Activated CD8-positive, alpha-beta memory T cell treated with anti-CD3 and anti-CD28 coated beads, Interleukin-2, amount 50 U/mL, for 24 hours (primary cell): ENCODE data around the gene LRP2BP.
"Not testable (repeated sequence)": the region's sequence is repeated elsewhere in the genome, so short reads cannot be mapped to it uniquely, and the experiment has no call there.

ENCODE experiments used
- DNase-seq: peaks from one replicate; pipeline ENCODE4 v3.0.0-alpha.2; 2020; ENCODE audit errors: extremely low read depth

LRP2BP gene

DNA sequence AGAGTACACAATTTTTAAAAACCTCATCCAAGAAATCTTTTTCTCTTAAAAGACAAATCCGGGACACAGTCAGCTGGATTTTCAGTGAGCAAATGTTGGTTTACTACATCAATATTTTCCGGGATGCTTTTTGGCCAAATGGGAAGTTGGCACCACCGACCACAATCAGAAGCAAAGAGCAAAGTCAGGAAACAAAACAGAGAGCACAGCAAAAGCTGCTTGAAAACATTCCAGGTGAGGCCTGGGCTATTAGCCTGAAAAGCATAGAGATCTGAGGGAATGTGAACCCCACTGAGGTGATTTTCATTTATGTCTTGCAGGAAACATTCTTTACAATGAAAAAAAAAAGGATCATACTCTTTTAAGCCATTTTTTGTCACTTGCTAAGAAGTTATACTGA, 33.9 kb downstream of the LRP2BP start:
- DNase-seq = no peak

DNA sequence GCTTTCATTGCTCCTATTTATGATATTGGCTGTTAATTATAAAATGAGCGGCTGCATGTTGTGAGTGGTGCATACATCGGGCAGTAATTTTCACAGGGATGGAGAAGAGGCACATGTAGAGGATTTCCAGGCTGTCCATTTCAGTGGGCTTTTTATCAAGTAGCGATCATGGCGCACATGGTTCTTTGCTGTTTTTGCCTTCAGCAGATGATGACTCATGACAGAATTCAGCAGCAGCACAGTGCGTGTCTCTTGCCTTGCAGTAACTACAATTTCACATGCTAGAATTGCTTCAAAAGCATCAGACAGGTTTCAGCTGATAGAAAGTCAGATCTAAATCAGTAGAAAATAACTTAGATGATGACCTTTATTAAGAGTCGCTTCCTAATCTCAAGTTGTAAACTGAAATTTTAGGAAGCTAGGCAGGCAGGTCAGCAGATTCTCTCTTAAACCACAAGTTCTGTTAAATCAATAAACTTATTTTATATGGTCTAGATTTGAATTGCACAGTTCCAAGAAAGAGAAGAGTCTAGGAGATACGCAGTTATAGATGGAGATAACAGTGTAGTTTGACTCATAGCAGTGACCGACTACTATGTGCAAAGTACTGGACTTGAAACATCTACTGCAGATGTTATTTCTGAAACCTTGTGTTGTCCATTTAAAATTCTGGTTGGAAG, 35.8 kb downstream of the LRP2BP start:
- no peak for DNase-seq

GRCh38 chr4:185358959-185359358, 36.8 kb downstream of the LRP2BP start:
- no peak for DNase-seq

DNA sequence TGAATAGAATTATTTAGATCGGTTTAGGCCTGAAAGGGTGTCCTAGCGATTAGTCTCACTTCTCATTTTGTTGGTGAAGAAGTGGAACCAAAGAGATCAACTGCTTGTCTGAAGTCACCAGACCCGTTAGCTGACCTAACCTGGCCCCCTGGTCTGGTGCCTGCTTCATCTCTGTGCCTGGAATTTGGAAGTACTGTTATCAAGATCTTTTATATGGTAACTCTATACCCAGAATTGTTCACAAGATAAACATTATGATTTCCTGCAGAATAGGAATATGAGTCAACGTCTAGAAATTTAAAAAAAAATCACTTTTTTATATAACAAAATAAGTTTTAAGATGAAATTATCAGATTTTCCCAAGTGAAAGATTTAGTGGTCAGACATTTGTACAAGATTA, 37.2 kb downstream of the LRP2BP start:
- no peak for DNase-seq

DNA sequence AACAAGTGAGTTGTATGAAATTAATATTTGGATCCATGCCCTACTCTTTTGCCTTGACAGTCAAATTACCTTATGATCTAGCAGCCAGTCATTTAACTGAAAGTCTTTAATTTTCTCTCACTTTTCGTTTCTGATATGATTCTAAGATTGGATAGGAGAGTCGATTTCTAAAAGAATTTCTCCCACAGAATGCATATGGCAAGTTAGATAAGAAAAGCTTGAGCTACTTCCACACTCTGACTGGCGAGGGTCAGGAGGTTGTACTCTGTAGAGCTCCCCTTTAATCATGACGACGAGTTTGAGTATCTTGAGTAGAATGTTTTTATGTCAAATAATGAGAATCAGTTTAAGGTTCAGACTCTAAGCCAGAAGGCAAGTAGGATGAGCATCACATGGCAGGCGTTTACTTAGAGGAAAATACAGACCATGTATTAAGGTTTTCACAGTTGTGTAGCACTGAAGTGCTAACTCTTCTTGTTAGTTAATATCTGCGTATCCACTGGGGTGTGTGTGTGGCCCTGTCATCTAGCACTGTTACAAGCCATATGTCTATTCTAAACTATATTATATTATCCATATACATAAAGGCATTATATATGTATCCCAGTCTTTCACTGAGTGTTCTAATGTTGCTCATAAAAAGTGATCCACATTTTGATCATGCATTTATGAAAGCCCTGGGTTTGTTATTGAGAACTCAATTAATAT, 37.8 kb downstream of the LRP2BP start:
- no peak for DNase-seq

GRCh38 chr4:185357211-185357610, 38.5 kb downstream of the LRP2BP start:
- DNase-seq = no peak

DNA sequence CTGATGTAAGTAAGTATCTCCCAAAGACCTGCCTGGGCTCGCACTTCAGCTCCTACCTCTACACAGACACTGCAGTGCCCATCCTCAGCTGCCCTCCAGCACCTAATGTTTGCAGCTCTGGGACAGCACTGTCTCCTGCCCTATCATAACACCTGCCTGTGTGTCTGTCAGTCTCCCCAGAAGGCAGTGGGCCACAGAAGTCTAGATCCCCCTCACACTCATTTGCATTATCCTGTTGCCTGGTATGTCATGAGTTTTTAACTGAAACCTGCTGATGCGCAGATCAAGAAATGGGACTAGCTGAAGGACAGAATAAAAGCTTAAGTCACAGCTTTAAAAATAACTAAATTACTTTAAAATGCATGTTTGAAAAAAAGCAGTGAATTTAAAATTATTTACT, 43.0 kb downstream of the LRP2BP start:
- DNase-seq = no peak

DNA sequence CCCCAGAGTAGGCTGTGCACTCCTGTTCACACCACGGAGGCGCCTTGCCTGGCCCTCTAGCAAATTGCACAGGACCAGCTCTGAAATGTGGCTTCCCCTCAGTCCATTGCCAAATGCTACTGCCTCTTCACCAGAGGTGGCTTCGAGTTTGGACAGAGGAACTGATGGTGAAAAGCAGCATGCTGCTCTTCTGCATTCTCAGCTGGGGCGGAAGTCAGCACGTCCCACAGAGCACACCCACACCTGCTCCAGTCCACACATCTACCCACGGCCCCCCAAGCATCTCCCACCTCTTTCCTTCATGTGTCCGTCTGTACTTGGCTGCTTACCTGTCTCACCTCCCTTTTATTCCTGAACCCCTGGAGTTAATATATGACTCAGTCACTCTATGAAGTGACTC, 43.5 kb downstream of the LRP2BP start:
- no peak for DNase-seq

DNA sequence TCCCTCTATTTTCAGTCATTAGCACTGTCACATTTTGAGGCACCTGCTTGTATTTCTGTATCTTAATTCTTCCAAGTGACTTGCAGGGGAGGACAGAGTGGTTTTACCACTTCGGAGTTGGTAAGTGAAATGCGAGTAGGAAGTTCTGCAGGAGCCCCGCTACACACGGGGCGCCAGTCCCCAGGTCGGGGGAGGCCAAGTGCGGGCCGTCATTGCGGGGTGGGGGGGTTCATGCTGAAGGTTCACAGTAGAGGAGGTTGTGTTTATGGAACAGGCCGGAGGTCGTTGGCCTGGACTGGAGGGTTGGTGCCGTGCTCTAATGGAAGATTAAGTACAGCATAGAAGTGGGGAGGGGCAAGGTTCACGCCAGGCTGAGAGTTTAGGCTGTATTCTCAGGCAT, 44.0 kb downstream of the LRP2BP start:
- no peak for DNase-seq

DNA sequence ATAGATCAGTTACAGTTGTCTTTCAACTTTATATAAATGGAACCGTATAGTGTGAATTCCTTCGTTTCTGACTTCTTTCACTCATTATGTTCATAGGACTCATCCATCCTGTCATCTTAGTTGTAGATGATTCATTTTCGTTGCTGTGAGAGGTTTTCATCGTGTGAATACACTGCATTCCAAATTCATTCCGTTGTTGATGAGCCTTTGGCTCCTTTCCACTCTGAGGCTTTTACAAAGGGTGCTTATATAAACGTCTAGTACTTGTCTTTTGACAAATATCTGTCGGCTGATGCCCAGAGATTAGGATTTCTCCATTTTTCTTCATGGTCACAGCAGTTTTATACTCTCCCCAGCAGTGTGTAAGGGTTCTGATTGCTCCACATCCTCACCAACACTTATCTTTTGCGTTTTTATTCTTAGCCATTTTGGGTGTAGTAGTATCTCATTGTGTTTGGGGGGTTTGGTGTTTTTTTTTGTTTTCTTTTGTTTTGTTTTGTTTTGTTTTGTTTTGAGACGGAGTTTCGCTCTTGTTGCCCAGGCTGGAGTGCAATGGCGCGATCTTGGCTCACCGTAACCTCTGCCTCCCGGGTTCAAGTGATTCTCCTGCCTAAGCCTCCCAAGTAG, 48.6 kb downstream of the LRP2BP start:
- no peak for DNase-seq

- DNase-seq = no peak
Observed at GRCh38 chr4:185344743-185345538, 50.8 kb downstream of the LRP2BP start.

DNA sequence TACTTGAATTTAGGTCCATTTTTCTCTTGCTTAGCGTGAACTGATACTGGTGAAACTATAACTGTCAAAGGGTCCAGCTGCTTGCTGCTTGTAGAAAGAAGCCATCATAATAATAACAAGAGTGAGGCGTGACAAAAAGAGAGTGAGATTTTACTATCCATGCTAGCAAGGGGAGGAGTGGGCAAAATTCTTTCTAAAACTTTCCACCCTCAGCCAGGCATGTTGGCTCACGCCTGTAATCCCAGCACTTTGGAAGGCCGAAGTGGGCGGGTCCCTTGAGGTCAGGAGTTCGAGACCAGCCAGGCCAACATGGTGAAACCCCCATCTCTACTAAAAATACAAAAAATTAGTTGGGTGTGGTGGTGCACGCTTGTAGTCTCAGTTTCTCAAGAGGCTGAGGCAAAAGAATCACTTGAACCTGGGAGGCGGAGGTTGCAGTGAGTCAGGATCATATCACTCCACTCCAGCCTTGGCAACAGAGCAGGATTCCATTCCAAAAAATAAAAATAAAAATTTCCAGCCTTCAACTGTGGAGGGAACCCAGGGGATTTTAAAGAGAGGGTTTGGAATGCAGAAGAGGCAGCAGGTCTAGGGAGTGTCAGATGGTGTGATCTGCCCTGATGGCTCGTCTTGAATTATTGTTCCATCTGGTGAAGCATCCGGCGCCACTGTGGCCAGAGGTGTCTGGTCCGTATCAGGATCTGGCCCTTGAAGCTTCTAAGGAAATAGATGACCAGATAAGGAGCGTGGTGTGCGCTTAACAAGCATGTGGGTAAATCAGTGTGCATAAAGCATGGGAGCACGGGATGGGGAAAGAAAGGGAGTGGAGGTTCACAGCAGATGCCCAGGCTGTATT, 51.8 kb downstream of the LRP2BP start:
- no peak for DNase-seq

GRCh38 chr4:185341841-185342240, 53.9 kb downstream of the LRP2BP start:
- DNase-seq = no peak

GRCh38 chr4:185341377-185341776, 54.3 kb downstream of the LRP2BP start:
- no peak for DNase-seq

GRCh38 chr4:185339941-185340340, 55.8 kb downstream of the LRP2BP start:
- no peak for DNase-seq

DNA sequence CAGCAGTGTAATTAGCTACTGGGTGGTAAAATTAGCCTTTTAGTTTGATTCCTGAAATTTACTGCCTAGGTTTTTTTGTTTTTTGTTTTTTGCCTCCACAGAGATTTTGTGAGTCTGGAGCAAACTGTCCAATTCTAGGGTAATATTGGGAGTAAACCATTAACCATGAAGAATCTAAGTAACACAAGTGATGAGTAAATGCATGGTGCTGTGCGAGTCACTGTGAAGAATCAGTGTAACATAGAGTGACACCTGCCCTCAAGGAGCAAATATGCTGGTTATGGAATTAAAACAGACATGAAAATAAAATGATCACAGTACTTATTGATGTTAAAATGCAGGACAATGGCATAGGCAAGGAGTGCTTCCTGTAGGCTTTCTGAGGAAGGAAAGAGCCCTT, 60.1 kb downstream of the LRP2BP start:
- DNase-seq = no peak

DNA sequence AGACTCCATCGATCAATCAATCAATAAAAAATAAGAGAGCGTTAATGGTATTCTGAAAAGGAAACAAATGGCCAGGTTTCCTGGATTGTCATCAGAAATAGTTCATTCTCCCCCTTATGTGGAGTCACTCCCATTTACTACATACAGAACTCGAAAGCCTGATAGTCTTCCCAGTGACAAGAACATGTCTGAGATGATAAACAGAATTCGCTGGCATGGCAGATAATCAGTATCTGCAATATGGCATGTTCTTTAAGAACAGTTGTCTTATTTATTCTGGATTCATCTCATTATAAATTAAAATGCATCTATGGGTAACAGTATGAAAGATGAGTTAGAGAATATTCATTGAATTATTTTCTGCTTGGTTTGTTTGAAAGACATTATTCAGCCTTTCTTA, 61.4 kb downstream of the LRP2BP start:
- no peak for DNase-seq

GRCh38 chr4:185332575-185333464, 62.9 kb downstream of the LRP2BP start:
- DNase-seq = no peak

DNA sequence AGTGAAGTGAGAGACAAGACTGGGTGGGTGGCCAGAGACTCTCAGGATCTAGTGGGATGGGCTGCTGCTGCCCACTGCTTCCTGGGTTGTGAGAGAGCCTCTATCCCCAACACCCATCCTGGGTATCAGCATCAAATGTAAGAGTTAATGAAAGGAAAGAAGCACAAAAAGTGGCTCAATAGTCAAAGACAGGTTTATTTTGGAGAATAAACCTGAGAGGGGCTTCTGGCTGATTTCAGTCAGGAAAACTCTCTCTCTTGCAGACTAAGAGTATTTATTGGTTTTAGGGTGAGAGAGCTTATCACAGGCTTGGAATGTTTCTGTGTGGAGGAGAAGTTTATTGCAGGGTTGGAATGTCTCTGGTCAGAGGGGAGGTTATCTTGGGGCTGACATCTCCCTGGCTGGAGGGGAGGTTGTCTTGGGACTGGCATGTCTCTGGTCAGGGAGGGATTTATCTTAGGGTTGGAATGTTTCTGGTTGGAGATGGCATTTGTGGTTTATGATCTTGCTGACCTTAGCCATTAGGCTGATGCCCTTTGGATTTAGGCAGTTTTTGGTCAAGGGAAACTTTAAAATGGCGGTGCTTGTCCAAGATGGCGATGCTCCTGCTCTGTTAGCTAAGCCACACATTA, 65.7 kb downstream of the LRP2BP start:
- DNase-seq = not testable (repeated sequence)

DNA sequence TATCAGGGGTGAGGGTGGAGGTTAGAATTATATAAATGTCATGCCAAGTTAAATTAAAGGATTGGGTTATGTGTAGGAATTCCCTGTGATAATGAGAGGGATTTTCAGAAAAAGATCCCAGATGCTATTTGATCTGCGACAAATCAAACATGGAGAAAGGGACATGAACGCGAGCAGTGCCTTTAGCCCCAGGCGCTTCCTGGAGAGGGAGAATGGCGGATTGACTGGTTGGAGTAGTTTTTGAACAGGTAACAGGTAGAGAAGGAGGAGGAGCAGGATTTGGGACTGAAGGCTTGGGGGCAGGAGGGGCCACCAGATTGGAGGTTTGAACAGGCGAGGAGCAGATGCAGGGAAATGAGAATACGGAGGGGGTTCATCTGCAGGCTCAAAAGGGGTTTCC, 67.1 kb downstream of the LRP2BP start:
- no peak for DNase-seq
